DMS53 (cell line): ENCODE results near the gene OTUB2.

Experiments used
- DNase-seq: peaks from one replicate; lab custom pipeline; 2025; lab: John Stamatoyannopoulos, UW

Gene OTUB2

GRCh38 chr14:94021416-94022157 lies 4.6 kb upstream of the OTUB2 start:
- no peak for DNase-seq

GRCh38 chr14:94022532-94023411 lies 3.4 kb upstream of the OTUB2 start:
- DNase-seq, result no peak

GRCh38 chr14:94024549-94024948 lies 1.6 kb upstream of the OTUB2 start:
- DNase-seq, result no peak

- DNase-seq, result peak; percentile 55
These were observed 420 bp upstream of the OTUB2 start for GRCh38 chr14:94025720-94026119.

GRCh38 chr14:94026889-94027469 lies 839 bp downstream of the OTUB2 start:
- no peak for DNase-seq

- DNase-seq, result peak; percentile 44
These were observed 1.7 kb downstream of the OTUB2 start for GRCh38 chr14:94027566-94028449.

- peak; percentile 73 for DNase-seq
These were observed 2.3 kb downstream of the OTUB2 start for GRCh38 chr14:94028450-94028826.

GRCh38 chr14:94029265-94029664 lies 3.1 kb downstream of the OTUB2 start:
- no peak for DNase-seq

- DNase-seq, result no peak
These were observed 3.6 kb downstream of the OTUB2 start for GRCh38 chr14:94029671-94030203.

- DNase-seq, result no peak
These were observed 4.4 kb downstream of the OTUB2 start for GRCh38 chr14:94030571-94030970.

GRCh38 chr14:94031161-94031882 lies 5.2 kb downstream of the OTUB2 start:
- DNase-seq, result no peak

- DNase-seq, result no peak
These were observed 5.7 kb downstream of the OTUB2 start for GRCh38 chr14:94031883-94032279.

- no peak for DNase-seq
These were observed 8.7 kb downstream of the OTUB2 start for GRCh38 chr14:94034886-94035285.

- peak; percentile 78 for DNase-seq
These were observed 10.4 kb downstream of the OTUB2 start for GRCh38 chr14:94036313-94037167.

- no peak for DNase-seq
These were observed 11.8 kb downstream of the OTUB2 start for GRCh38 chr14:94037954-94038353.

GRCh38 chr14:94038510-94038909 lies 12.4 kb downstream of the OTUB2 start:
- DNase-seq, result no peak

- no peak for DNase-seq
These were observed 12.9 kb downstream of the OTUB2 start for GRCh38 chr14:94038921-94039629.

GRCh38 chr14:94040247-94040646 lies 14.1 kb downstream of the OTUB2 start:
- no peak for DNase-seq

- no peak for DNase-seq
These were observed 14.7 kb downstream of the OTUB2 start for GRCh38 chr14:94040796-94041195.
